ENCODE data around the gene PLAU. TPM values are rescaled to one million over a fixed set of nuclear protein-coding genes. Genes with fewer than 3 reads are reported as not detected.

Gene PLAU
- total and polyA plus RNA-seq, 2 of the 4 experiments (the other 2 are of a cell fraction): 123 to 283 TPM

DNA sequence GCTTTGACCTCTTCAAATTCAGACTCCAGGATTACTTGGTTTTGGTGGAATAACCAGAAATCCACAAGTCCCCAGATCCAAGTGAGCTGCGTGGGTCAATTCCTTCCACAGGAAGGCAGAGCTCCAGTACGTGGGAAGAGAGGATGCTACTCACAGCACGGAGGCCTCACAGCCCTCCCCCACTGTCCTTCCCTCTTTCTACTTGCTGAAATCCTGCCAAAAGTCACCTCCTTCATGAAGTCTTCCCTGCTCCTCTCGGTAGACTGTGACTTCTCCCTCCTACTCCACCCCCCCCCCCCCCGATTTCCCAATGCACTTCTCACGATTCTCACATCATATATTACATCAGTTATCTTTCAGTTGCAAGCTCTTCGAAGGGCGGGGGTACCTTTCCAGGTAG is 48.9 kb upstream of the PLAU start:
- 90% methylated on average over 2 of the region's 8 CpGs; no CpG with 5 or more reads in 1 of the 2 experiments for WGBS, 2 experiments (ENCODE audit: extremely low coverage in 2 of 2, insufficient read length in 1 of 2)
- peaks cover 22 to 75% of the 10 kb centered on the region in 2 experiments for H3K79me1 ChIP-seq (ENCODE audit: low read depth in 1 of 2, low read length in 2 of 2)

More for the DNA sequence above, 48.9 kb upstream of the PLAU start:
- H2BK5ac ChIP-seq (ENCODE audit: low read depth, low read length, poor library complexity, severe bottlenecking): no peak overlapping the region
- TF ChIP-seq MAFK (IDR thresholded peaks at IDR 0.05; ENCODE audit: low read depth, low read length) (no peak), CEBPB (IDR thresholded peaks at IDR 0.05; ENCODE audit: low read depth, low read length) (no peak), CHD1 (IDR thresholded peaks at IDR 0.05; ENCODE audit: low read depth, low read length) (no peak), CTCF (conservative IDR thresholded peaks at IDR 0.05; ENCODE audit: low read depth, low read length) (no peak), RAD21 (IDR thresholded peaks at IDR 0.05; ENCODE audit: low read length) (no peak), RCOR1 (IDR thresholded peaks at IDR 0.05; ENCODE audit: insufficient replicate concordance, low read length) (no peak)
- TF ChIP-seq, protein P1, sequence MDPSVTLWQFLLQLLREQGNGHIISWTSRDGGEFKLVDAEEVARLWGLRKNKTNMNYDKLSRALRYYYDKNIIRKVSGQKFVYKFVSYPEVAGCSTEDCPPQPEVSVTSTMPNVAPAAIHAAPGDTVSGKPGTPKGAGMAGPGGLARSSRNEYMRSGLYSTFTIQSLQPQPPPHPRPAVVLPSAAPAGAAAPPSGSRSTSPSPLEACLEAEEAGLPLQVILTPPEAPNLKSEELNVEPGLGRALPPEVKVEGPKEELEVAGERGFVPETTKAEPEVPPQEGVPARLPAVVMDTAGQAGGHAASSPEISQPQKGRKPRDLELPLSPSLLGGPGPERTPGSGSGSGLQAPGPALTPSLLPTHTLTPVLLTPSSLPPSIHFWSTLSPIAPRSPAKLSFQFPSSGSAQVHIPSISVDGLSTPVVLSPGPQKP (IDR thresholded peaks at IDR 0.05; ENCODE audit: borderline replicate concordance, low read depth, low read length): no peak
- TF ChIP-seq, protein P2, sequence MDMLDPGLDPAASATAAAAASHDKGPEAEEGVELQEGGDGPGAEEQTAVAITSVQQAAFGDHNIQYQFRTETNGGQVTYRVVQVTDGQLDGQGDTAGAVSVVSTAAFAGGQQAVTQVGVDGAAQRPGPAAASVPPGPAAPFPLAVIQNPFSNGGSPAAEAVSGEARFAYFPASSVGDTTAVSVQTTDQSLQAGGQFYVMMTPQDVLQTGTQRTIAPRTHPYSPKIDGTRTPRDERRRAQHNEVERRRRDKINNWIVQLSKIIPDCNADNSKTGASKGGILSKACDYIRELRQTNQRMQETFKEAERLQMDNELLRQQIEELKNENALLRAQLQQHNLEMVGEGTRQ (IDR thresholded peaks at IDR 0.05; ENCODE audit: low read depth, low read length): no peak
- no peak overlapping the region for H3K27ac ChIP-seq (ENCODE audit: insufficient read depth, low read length)
- no peak overlapping the region for H3K4me2 ChIP-seq (ENCODE audit: low read depth, low read length)
- no peak overlapping the region for H3K9ac ChIP-seq (ENCODE audit: low read depth, low read length)
- ATAC-seq (ENCODE audit: low read depth) (no peak), DNase-seq (no peak)
- no TSS peak for BruUV-seq (replicated peaks)
- peaks cover 6% of the 10 kb centered on the region for H3K4me1 ChIP-seq (ENCODE audit: control insufficient read depth, insufficient read depth, low read length)
- H4K8ac ChIP-seq (ENCODE audit: low read depth in 2 of 2, low read length in 2 of 2): no peak overlapping the region
- H2AFZ ChIP-seq (replicated peaks; ENCODE audit: low read length, poor library complexity): no peak overlapping the region
- in situ Hi-C loops (cut with MboI; ENCODE audit: low sequenced_read_pairs) (no loop called here), intact Hi-C loops (cut with micrococcal nuclease) (no loop called here), dilution Hi-C loops (cut with HindIII; ENCODE audit: low sequenced_read_pairs, unreplicated experiment) (no loop called here)
- POLR2A ChIA-PET (ENCODE audit: unreplicated experiment): no interaction called here
- no peak overlapping the region for H4K5ac ChIP-seq (ENCODE audit: low read depth, low read length)
- no peak overlapping the region for H3K18ac ChIP-seq (ENCODE audit: low read depth, low read length)
- H3K9me3 ChIP-seq (ENCODE audit: control insufficient read depth, insufficient read depth, low read length): no peaks in the 10 kb centered on the region
- no peak overlapping the region for H2BK20ac ChIP-seq (ENCODE audit: low read depth, low read length)
- H2AK5ac ChIP-seq (ENCODE audit: low read depth, low read length): no peak overlapping the region
- peaks cover 11% of the 10 kb centered on the region for H3K9me1 ChIP-seq (ENCODE audit: insufficient read depth, low read length)
- H2BK15ac ChIP-seq (ENCODE audit: low read depth, low read length): no peak overlapping the region
- CTCF ChIA-PET: interaction anchor here (0.7 to 0.9 kb wide), 2 partner anchors 11 to 18 kb away, joined by 4 read pairs; no protein-coding TSS in a partner anchor
- no peak overlapping the region for H3K14ac ChIP-seq (replicated peaks; ENCODE audit: low read depth, low read length)
- no peak overlapping the region for H2AK9ac ChIP-seq (replicated peaks; ENCODE audit: low read depth, low read length, poor library complexity)
- H4K91ac ChIP-seq (ENCODE audit: insufficient read depth, low read depth, low read length): no peak overlapping the region
- H3K23ac ChIP-seq (ENCODE audit: low read depth, low read length): no peak overlapping the region
- no peak overlapping the region for H2BK120ac ChIP-seq (ENCODE audit: low read depth, low read length)
- no peak overlapping the region for H3K56ac ChIP-seq (ENCODE audit: extremely low read depth, insufficient read depth, low read length)
- H3K36me3 ChIP-seq (ENCODE audit: control insufficient read depth, insufficient read depth, low read length): peaks cover 40% of the 10 kb centered on the region
- peaks cover 25% of the 10 kb centered on the region; the same call in 1 of the 2 replicates for H4K20me1 ChIP-seq (ENCODE audit: insufficient read depth, low read length)
- no peaks in the 10 kb centered on the region for H3K27me3 ChIP-seq (ENCODE audit: control insufficient read depth, insufficient read depth, low read length)
- no peak overlapping the region for H3K4ac ChIP-seq (ENCODE audit: low read depth, low read length)
- no peak overlapping the region for H3K4me3 ChIP-seq (ENCODE audit: insufficient read depth, low read depth, low read length)
